GM12891 (cell line): ENCODE data around the gene C18orf54.
"Not testable (repeated sequence)": the region's sequence is repeated elsewhere in the genome, so short reads cannot be mapped to it uniquely, and the experiment has no call there.

Experiments used
- DNase-seq: peaks from one replicate; pipeline ENCODE4 v3.0.0; 2011; ENCODE audit warnings: low spot score; ENCODE audit not compliant: insufficient read length
- FAIRE-seq: peaks from 2 replicates; lab custom pipeline; 2011; peaks lifted over from hg19 to GRCh38; lab: Jason Lieb, UNC
- PAX5 ChIP-seq: IDR thresholded peaks from 2 replicates; pipeline ENCODE4 v1.6.1; 2011; ENCODE audit warnings: low read length, moderate library complexity, mild to moderate bottlenecking; ENCODE audit not compliant: insufficient read depth, severe bottlenecking
- POLR2A ChIP-seq: IDR thresholded peaks from 2 replicates; pipeline ENCODE4 v1.6.1; 2011; ENCODE audit warnings: low read depth, low read length, control low read depth
- POLR2AphosphoS5 ChIP-seq: IDR thresholded peaks from 2 replicates; pipeline ENCODE4 v1.6.1; 2011; ENCODE audit warnings: low read depth, low read length, control low read depth
- POU2F2 ChIP-seq: IDR thresholded peaks from 2 replicates; pipeline ENCODE4 v1.6.1; 2011; ENCODE audit warnings: low read depth, mild to moderate bottlenecking, control low read depth, low read length, moderate library complexity
- SPI1 ChIP-seq: IDR thresholded peaks from 2 replicates; pipeline ENCODE4 v1.6.1; 2011; ENCODE audit warnings: low read depth, low read length, control low read depth
- TAF1 ChIP-seq: IDR thresholded peaks from 2 replicates; pipeline ENCODE4 v1.6.1; 2011; ENCODE audit warnings: low read depth, low read length, control low read depth

The C18orf54 gene

GRCh38 chr18:54386043-54386442 is 28.3 kb downstream of the C18orf54 start:
- DNase-seq (no peak), FAIRE-seq (no peak)
- TF ChIP-seq POLR2AphosphoS5 (no peak), TAF1 (no peak), POLR2A (no peak), SPI1 (no peak), POU2F2 (no peak), PAX5 (no peak)

GRCh38 chr18:54386800-54387495 is 29.2 kb downstream of the C18orf54 start:
- not testable (repeated sequence) for DNase-seq, FAIRE-seq

- TF ChIP-seq POU2F2, result no peak
- FAIRE-seq, result no peak
- DNase-seq, result no peak
Observed at GRCh38 chr18:54387631-54388030, 29.9 kb downstream of the C18orf54 start.

GRCh38 chr18:54388203-54389142 is 30.8 kb downstream of the C18orf54 start:
- FAIRE-seq (peak; percentile 87), DNase-seq (peak; percentile 16)
- TF ChIP-seq POLR2AphosphoS5 (no peak), TAF1 (no peak)

GRCh38 chr18:54389143-54389505 is 31.4 kb downstream of the C18orf54 start:
- no peak for FAIRE-seq
- no peak for DNase-seq
- no peak for TF ChIP-seq PAX5
- no peak for TF ChIP-seq SPI1
- no peak for TF ChIP-seq POLR2A
- no peak for TF ChIP-seq TAF1
- TF ChIP-seq POU2F2, result no peak
- TF ChIP-seq POLR2AphosphoS5, result no peak

- FAIRE-seq, result no peak
Observed at GRCh38 chr18:54390838-54391237, 33.1 kb downstream of the C18orf54 start.

GRCh38 chr18:54392543-54393023 is 34.9 kb downstream of the C18orf54 start:
- FAIRE-seq, result peak; percentile 84
- TF ChIP-seq POLR2A, result no peak
- peak; percentile 44; the same call in 1 of the 2 replicates for TF ChIP-seq SPI1
- DNase-seq, result no peak

More at GRCh38 chr18:54390838-54391237, 33.1 kb downstream of the C18orf54 start:
- no peak for TF ChIP-seq TAF1
- no peak for TF ChIP-seq PAX5
- TF ChIP-seq POLR2AphosphoS5, result no peak
- TF ChIP-seq SPI1, result no peak
- no peak for TF ChIP-seq POU2F2
- TF ChIP-seq POLR2A, result no peak
- DNase-seq, result no peak

GRCh38 chr18:54393648-54394294 is 36.1 kb downstream of the C18orf54 start:
- DNase-seq (no peak), FAIRE-seq (no peak)
- TF ChIP-seq POU2F2 (no peak), PAX5 (no peak), POLR2AphosphoS5 (no peak)

GRCh38 chr18:54396760-54397159 is 39.1 kb downstream of the C18orf54 start:
- DNase-seq (no peak), FAIRE-seq (no peak)
- no peak for TF ChIP-seq POLR2AphosphoS5
- TF ChIP-seq SPI1, result peak; percentile 86

GRCh38 chr18:54405290-54405689 is 47.6 kb downstream of the C18orf54 start:
- DNase-seq, result no peak
- no peak for FAIRE-seq
- TF ChIP-seq PAX5 (no peak), POLR2AphosphoS5 (no peak), POU2F2 (no peak), TAF1 (no peak), SPI1 (no peak), POLR2A (no peak)

GRCh38 chr18:54411781-54412180 is 54.1 kb downstream of the C18orf54 start:
- DNase-seq, result no peak
- TF ChIP-seq TAF1 (no peak), POU2F2 (no peak), POLR2A (no peak), POLR2AphosphoS5 (no peak), SPI1 (no peak), PAX5 (no peak)
- no peak for FAIRE-seq
